ENCODE results near the gene NPAS3.

NPAS3 gene

GRCh38 chr14:33529787-33530757 is 591.4 kb downstream of the NPAS3 start:
- no peak for DNase-seq

GRCh38 chr14:33532553-33532952 is 593.9 kb downstream of the NPAS3 start:
- DNase-seq = no peak

- no peak for DNase-seq
Measured at GRCh38 chr14:33534104-33534503, 595.4 kb downstream of the NPAS3 start.

DNA sequence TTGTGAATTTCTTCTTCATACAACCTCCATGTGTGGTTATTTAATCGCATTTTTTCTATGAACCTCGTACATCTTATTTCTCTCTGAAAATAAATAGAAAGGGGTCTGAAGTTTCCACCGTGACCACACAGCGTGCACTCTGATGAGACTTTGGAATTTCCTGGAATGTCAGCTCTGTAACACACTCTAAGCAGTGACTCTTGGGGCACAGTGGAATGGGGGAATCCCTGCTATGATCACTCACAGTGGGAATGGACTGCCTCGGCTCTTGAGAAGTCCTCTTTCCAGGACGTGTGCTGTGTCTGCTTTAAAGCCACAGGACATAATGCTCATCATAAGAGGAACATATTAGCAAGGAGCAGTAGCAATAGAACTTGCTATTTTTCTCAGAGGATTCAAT is 596.0 kb downstream of the NPAS3 start:
- DNase-seq = no peak

GRCh38 chr14:33539918-33540357 is 601.3 kb downstream of the NPAS3 start:
- DNase-seq = no peak

DNA sequence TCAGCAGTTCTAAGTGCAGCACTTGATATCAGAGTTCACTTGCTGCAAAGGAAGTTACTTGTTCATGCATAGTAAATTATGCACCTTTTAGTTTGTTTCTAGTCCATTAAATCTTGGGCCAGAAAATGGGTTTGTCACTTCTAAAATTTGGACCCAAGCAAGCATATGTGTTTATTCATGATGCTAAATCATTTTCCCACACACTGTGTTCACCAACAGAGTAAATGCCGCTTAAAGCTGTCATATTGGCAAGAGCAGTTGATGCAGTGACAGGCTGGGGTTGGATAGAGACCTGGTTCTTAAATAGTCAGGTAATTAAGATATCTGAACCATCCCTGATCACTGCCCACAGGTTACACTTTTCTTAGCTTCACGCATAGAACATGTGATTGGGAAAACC is 602.5 kb downstream of the NPAS3 start:
- no peak for DNase-seq

- DNase-seq = peak; percentile 75
Measured at GRCh38 chr14:33542338-33543287, 603.9 kb downstream of the NPAS3 start.

GRCh38 chr14:33545696-33546095 is 607.0 kb downstream of the NPAS3 start:
- DNase-seq = no peak

- DNase-seq = no peak
Measured at GRCh38 chr14:33548606-33549005, 609.9 kb downstream of the NPAS3 start.

GRCh38 chr14:33551963-33552362 is 613.3 kb downstream of the NPAS3 start:
- DNase-seq = no peak

- DNase-seq = no peak
Measured at GRCh38 chr14:33553706-33554278, 615.1 kb downstream of the NPAS3 start.

DNA sequence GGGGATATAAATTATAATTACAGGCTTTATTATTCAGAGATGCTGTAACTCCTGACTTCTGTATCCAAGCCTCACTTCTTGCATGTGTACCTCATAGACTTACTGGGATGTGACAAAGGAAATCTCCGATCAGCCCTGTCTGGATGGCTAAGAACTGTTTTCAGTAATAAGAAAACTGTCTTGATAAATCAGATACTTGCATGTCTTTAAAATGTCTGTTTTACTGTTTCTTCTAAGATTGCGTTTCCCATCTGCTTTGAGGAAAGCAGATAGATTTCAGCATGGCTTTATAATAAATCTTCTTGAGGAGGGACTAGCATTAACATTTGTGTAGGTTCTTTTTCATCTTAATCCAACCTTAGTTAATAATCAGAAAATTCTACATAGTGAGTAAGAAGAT is 616.3 kb downstream of the NPAS3 start:
- no peak for DNase-seq

- DNase-seq = no peak
Measured at GRCh38 chr14:33555710-33556350, 617.2 kb downstream of the NPAS3 start.

DNA sequence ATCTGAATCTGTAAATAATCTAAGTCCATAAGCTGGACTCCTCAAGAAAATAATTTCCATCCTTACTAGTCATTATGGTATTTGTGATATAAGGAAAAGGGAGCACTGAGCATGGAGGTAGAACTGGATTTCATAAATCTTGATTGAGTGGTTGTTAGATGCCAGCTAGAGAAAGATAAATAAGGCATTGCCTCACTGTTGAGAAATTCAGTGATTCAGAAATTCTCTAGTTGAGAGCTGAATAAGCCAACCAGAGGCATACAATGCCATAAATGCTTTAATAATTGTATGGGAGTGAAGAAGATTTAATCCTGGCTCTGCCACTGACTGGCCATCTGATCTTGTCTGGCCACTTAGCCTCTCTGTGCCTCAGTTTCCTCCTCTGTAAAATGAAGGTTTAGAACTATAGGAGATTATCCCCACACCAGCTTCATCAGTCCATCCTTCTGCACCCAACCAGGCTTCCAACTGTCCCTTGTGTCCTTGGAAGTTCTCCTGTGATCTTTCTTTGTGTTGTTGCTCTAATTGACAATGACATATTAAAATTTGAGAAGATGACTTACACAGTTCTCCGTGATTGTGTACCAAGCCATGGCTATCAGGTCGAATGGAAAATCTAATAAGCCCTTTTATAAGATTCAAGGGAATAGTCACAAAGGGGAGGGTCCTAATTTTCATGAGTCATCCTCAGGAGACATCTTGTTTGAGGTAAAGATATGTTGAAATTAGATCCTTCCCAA is 617.9 kb downstream of the NPAS3 start:
- no peak for DNase-seq

GRCh38 chr14:33560718-33561431 is 622.2 kb downstream of the NPAS3 start:
- no peak for DNase-seq

- DNase-seq = no peak
Measured at GRCh38 chr14:33561488-33562175, 623.0 kb downstream of the NPAS3 start.

- no peak for DNase-seq
Measured at GRCh38 chr14:33563191-33563900, 624.7 kb downstream of the NPAS3 start.

DNA sequence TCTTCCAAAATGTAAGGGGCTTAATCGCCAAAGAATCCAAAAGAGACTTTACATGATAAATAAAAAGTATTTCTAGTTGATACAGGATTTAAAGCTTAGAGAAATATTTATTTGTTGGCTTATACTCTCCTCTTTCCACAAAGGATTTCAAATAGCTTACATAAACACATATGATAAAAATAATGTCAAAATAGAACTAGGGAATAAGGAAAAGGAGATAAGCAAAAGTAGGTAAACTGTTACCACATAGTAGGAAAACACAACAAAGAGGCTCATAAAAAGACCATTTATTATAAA is 625.2 kb downstream of the NPAS3 start:
- DNase-seq = no peak

- peak; percentile 28 for DNase-seq
Measured at GRCh38 chr14:33564774-33565630, 626.3 kb downstream of the NPAS3 start.
